ENCODE measurements around the gene USP48.
"Not testable (repeated sequence)": the region's sequence is repeated elsewhere in the genome, so short reads cannot be mapped to it uniquely, and the experiment has no call there.

The USP48 gene, protein sequence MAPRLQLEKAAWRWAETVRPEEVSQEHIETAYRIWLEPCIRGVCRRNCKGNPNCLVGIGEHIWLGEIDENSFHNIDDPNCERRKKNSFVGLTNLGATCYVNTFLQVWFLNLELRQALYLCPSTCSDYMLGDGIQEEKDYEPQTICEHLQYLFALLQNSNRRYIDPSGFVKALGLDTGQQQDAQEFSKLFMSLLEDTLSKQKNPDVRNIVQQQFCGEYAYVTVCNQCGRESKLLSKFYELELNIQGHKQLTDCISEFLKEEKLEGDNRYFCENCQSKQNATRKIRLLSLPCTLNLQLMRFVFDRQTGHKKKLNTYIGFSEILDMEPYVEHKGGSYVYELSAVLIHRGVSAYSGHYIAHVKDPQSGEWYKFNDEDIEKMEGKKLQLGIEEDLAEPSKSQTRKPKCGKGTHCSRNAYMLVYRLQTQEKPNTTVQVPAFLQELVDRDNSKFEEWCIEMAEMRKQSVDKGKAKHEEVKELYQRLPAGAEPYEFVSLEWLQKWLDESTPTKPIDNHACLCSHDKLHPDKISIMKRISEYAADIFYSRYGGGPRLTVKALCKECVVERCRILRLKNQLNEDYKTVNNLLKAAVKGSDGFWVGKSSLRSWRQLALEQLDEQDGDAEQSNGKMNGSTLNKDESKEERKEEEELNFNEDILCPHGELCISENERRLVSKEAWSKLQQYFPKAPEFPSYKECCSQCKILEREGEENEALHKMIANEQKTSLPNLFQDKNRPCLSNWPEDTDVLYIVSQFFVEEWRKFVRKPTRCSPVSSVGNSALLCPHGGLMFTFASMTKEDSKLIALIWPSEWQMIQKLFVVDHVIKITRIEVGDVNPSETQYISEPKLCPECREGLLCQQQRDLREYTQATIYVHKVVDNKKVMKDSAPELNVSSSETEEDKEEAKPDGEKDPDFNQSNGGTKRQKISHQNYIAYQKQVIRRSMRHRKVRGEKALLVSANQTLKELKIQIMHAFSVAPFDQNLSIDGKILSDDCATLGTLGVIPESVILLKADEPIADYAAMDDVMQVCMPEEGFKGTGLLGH

DNA sequence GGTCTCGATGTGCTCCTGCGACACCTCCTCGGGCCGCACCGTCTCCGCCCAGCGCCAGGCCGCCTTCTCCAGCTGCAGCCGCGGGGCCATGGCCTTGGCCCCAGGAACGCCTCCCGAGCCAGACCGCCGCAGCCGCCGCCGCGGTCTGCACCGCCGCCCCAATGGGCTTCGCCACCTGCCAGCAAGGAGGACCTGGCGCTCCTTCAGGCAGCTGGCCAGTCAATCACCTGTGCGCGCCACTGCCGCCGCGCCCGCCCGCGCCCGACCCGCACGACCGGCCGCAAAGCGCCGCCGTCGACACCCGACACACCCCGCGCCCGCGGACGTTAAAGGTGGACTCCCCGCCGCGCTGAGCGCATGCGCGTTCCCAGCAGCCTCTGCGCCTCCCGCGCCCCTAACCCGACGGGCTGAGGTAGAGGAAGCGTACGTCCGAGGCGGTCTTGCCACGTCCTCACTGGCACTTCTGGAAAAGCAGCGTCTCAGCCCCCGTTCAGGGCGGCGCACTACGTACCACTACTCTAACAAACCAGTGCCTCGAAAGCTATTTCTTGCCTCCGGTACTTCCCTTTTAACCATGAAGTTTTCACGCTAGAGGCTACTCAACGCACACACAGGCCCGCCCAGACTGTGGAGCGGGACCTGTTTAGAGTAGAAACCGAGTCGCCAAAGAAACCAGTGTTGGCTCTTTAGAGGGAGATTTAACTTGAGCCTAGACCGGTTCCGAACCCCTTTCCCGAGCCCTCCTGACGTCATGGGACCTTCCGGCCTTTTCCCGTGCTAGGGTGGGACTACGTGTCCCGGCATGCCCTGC lies at the start of gene USP48:
TSS of gene USP48 (minus strand) at position 282 of the 811 bp plus-strand sequence. CDS start at position 90, 192 bp downstream.
- peak; percentile 87 for DNase-seq (ENCODE audit: low read depth)

DNA sequence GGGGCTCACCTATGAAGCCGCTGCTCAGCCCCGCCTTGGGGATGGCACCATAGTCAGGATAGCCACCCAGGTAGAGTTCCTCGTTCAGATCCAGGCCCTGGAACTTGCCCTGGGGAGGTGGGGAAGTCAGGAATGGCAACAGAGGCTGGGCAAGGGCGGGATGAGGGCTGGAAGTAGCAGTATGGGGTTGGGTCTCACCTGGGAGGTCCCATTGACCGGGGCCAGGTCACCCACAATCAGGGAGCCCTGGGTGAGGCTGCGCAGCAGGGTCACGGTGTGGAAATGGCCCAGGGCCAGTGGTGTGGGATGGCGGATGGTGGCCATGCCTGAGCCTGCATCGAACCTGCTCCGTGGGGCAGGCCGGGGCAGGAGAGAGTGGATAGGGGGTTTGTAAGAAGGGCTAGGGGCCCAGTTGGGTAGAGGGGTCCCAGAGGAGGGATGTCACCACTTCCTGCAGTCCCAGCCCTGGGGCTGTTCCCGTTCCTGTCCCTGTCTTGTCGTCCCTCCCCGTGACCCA lies 48.6 kb upstream of the USP48 start:
- DNase-seq (ENCODE audit: low read depth) = no peak

DNA sequence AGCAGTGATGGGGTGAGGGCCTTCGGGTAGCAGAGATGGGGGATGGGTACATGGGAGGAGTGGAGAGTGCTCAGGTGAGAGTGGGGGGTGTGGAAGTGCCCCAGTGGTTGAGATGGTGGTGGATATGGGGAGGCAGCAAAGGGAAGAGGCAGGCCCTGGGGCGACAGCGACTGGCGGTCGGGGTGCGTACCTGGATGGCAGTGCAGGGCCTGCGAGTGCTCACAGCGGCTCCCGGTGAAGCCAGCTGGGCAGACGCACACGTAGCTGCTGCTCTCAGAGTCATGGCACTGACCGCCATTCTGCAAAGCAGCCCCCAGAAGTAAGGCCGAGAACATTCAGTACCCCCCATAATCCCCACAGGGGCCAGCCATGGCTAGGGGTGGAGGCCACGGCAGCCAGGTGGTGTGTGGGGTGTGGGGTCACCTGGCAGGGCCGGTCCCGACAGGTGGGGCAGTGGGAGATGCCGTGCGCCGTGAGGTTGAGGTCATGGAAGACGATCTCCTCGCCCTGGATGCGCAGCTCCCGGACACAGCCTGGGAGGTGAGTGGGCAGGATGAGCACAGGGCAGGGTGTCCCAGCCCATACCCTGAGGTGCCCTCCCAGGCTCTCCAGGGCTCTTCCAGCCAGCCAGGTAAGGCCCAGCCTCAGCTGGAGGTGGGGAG lies 48.0 kb upstream of the USP48 start:
- DNase-seq (ENCODE audit: low read depth) = no peak

DNA sequence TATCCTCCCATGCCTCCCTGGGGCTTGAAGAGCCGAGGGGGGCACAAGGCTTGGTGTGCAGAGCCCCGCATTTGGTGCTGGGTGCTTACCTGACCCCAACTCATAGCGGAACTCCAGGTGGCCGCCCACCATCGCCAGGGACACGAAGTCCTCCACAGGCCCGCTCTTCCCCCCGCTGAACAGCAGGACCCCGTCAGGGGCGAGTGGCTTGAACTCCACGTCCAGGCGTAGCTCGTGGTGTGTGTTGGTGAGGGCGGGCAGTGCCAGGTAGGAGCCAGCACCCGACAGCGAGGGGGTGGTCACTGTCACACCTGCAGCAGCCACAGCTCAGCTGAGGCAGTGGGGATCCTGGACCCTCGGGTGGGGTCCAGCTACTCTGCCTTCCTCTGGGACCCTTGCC lies 46.3 kb upstream of the USP48 start:
- DNase-seq (ENCODE audit: low read depth) = no peak

DNA sequence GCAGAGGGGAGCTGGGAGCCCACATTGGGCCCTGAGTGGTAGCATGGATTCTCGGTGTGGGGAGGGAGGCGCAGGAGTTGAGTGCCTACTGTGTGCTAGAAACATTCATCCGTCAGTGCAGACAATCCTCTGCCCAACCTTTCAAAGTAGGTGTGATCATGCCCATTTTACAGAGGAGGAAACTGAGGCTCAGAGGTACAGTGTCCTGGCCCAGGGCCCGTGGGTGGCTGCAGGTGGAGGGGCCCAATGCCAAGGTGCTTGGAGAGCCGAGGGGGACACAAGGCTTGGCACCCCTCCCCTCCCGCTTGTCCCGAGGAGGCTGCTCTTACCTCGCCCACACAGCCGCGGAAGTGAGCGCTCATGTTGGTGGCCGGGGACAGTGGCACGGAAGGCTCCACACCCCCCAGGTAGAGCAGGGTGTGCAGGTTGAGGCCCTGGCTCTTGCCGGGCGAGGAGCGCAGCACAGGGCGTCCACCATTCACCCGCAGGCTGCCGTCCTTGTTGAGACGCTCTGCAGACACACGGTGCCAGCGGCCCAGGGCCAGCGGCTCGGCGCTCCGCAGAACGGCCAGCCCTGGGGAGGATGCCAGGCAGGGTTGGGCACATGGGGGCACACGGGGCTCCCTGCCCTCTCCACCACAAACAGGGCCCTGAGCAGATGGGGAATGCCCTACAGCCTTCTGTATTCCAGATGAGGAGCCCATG lies 45.7 kb upstream of the USP48 start:
- no peak for DNase-seq (ENCODE audit: low read depth)

DNA sequence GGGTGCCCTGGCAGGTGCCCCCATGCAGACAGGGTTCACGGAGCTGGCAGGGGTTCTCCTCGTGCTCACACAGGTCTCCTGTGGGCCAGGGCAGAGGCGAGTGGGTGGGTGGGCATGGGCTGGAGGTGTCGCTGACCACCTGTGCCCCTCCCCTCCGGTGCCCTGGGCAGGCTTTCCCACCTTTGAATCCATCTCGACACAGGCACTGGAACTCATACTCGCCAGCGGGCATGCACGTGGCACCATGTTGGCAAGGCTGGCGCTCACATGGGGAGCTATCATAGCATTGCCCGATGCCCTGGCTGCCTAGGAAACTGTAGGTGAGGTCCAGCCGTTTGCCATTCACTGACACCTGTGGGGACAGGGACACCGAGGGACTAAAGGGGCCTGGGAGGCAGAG lies 45.1 kb upstream of the USP48 start:
- DNase-seq (ENCODE audit: low read depth) = no peak

DNA sequence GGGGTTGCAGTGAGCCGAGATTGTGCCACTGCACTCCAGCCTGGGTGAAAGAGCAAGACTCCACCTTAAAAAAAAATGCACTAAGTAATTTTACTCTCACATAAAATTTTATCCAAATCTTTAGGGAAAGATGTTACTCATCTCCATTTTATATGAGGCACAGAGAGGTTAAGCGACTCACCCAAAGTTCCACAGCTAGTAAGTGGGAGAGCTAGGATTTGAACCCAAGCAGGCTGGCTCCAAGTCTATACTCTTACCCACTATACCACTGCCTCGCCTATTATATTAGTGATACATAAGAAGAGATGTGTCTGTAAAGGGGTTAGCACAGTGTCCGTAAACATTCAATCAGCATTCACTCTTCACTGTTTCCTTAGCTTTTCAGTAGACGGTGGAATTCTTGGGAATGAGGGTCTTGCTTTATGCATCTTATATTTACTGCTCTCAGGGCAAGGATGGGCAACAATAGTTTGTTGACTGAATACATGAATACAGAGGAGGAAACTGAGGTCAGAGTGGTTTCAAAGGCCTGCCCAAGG lies 44.3 kb upstream of the USP48 start:
- no peak for DNase-seq (ENCODE audit: low read depth)

DNA sequence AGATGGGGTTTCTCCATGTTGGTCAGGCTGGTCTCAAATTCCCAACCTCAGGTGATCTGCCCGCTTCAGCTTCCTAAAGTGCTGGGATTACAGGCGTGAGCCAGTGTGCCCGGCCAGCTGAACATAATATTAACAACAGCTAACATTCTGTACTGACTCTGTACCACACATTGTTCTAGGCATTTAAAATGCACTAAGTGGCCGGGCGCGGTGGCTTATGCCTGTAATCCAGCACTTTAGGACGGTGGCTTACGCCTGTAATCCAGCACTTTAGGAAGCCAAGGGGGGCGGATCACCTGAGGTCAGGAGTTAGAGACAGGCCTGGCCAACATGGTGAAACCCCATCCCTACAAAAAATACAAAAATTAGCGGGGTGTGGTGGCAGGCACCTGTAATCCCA lies 43.7 kb upstream of the USP48 start:
- DNase-seq (ENCODE audit: low read depth) = not testable (repeated sequence)

DNA sequence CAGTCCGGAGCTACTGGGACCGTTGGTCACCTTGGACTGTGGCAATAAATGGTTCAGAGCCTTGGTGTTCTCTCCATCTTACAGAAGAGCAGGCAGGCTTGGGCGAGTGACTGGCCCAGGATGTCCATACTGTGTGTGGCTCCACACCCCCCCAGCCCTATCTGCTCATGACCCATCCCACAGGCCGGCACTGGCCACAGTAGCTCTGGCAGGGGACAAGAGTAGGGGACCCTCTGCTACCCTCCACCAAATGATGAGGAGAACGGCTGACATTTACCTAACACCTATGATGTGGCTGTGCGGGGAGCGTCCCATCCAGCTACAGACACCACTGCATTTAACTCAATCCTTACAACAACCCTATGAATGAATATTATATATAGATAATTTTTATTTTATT lies 42.4 kb upstream of the USP48 start:
- no peak for DNase-seq (ENCODE audit: low read depth)

DNA sequence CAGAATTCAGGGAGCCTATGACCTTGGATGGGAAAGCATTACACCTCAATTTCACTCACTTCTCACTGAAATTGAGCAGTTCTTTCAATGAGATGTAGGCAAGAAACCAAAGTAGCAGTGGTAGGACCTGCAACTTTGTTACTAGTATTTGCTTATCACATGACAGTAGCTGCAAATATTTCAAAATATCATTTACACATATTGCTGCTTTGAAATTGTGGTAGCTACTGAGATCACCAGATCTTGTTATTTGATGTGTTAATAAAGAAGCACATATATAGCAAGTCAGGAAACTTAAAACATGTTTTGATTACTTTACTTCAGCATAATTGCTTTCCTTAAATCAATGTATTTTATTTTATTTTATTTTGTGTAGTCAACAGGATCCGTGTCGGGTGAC lies 42.0 kb upstream of the USP48 start:
- DNase-seq (ENCODE audit: low read depth) = no peak

DNA sequence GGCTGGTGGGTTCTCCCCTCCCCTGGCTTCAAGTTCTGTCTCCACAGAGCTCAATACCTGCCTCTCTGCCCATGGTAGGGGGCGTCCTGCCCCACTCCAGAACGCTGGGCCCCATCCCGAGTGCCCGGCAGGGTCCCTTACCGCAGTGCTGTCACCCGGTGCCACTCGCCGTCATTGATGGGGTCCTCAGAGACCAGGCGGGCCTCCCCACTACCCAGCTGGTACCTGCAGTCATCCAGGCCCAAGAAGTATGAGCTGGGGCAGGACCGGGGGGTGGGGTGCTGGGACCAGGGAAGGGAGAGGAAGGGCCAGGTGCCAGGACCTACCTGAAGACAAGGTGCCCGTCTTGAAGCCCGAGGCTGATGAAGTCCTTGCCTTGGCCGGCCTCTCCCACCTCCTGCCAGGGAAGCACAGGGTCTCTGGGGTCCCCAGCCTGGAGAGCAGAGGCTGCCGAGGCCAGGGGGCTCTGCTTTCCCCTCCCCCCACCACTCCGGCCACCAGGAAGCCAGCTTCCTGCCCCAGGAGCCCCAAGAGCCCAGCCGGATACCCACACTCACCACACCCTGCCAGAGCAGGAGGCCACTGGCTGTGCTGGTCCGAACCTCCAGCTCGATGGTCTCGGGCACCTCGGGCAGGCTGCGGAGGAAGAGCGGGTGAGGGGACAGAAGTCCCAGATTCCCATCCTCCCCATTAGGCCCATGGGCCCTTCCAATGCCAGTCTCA lies 41.2 kb upstream of the USP48 start:
- no peak for DNase-seq (ENCODE audit: low read depth)

DNA sequence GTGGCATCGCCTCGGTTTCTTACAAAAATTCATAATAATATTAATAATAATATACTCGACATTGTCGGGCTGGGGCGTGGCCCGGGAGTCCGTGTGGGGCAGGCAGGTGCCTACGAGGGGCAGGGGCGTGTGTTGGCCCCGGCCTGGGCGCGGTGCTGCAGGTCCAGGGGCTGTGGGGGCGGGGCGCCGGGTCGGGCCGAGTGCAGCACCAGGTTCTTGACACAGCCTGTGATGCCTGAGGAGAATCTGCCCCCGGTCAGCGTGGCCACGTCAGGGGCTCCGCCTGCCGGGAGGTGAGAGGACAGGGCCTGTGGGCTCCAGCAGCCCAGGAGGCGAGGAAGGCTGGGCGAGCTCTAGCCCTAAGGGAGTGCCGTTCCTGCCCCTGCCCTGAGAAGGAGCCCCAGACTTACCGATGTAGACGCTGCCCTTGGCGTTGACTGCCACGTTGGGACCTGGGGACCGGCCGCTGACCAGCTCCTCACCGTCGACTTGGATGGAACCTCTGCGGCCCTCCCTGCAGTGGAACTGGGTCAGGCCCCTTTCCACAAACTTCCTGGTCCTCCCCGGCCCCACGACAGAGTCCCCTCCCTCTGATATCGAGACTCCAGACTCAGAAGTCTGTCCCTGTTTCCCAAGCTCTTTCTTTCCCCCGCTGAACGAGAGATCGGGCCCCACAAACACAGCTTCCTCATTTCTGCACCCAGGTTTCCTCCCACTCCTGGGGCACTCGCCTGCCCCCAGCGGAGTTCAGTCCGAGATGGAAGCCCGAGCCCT lies 40.4 kb upstream of the USP48 start:
- no peak for DNase-seq (ENCODE audit: low read depth)

DNA sequence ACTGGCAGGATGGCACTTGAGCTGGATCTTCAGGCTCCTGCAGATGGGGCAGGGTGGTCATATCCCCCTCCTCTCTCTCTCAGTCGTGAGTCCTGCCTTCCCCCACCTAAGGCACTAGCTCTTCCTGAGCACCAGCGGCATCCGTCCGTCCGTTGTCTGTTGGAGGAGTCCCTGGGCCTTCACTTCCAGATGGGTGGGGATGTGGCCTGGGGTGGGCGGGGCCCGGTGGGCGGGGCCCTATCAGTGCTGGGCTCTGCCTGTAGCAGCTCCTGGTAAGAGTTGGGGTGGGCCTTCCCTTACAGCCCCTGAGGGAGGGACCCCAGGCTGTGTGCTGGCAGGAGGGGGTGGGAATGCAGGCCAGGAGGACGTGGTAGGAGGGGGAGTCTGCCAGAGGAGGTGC lies 39.4 kb upstream of the USP48 start:
- no peak for DNase-seq (ENCODE audit: low read depth)

DNA sequence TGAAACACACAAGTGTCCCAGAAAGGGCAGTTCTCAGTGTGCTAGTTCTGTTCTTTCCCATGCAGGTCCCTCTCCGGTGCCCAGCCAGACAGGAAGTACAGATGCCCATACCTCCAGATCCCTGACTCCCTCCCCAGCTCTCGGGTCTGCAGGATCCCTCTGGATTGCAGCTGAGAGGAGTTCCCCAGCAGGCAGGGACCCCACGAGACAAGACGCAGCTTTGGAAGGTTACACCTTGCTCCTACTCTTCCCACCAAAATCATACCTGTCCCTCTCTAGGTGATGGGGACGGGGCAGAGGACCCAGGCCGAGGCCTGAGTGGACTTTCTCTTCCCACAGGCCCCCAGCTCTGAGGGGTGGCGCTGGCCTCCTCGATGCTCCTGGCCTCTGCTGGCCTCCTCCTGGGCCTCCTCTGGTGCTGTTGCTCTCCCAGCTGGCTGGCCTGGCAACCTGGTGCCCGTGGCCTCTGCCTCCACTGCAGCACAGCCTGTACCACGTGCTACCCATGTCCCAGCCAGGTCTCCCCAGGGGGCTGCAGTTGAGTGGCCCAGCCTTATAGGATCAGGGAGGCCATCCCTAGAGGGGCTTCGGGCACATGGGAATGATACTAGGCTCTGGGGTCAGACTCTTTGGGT lies 38.6 kb upstream of the USP48 start:
- no peak for DNase-seq (ENCODE audit: low read depth)

DNA sequence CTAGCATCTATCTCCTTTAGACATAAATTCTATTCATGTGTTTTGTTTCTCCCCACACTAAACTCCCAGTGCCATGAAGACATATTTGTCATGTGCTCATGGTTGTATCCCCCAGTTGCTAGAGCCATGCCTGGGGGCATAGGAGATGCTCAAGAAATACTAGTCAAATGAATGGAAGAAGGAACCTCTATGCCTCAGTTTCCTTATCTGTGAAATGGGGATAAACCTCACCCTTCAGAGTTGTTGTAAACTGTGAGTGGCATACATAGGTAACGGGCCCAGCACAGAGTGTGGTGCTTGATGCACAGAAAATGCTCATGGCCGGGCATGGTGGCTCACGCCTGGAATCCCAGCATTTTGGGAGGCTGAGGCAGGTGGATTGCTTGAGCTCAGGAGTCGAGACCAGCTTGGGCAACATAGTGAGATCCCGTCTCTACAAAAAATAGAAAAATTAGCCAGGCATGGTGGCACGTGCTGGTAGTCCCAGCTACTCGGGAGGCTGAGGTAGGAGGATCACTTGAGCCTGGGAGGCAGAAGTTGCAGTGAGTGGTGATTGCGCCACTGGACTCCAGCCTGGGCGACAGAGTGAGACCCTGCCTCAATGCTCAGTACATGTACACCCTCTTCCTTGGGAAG lies 37.8 kb upstream of the USP48 start:
- DNase-seq (ENCODE audit: low read depth) = no peak

DNA sequence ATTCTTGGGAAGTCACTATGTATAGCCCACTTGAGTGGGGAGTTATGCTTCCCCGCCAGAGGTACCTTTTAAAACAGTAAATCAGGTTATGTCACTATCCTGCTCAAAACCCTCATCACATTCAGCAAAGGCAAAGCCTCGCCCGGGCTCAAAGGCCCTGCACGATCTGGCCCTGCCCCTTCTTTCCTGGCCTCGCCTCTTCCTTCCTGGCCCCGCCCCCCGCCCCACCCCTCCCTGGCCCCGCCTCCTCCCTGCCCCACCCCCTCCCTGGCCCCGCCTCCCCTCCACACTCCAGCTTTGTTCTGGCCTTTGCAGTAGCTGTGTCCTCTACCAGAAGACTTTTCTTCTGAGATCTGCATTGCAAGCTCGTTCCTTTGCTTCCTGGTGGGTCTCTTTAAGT lies 35.7 kb upstream of the USP48 start:
- DNase-seq (ENCODE audit: low read depth) = no peak

DNA sequence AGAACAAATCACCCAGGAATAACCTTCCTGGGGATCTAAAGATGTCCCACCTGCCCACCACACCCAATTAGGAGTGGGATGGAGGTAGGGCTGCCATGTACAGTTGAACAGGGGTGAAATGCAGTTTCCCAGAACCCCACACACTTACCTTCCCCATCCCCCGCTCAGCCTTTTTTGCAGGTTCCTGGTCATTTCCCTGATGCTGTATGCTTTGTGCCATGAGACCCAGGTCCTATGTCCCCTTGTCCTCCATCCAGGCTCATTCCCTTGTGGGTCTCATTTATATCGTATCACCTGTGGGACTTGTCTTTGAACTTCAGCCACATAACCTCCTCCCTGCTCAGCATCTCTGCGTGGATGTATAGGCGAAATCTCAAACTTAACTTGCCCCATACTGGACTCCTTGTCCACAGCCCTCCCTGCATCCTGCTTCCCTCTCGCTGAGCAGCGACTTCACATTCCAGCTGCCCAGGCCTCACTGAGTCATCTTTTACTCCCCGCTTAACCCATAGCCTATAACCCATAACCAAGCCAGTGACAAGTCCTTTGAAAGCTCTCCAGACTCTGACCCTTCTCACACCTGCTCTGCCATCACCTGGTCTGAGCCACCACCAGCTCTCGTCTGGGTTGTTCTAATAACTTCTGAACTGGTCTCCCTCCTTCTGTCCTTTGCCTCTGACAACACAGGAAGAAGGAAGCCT lies 33.8 kb upstream of the USP48 start:
- peak; percentile 43 for DNase-seq (ENCODE audit: low read depth)
